Type B pancreatic cell (in vitro differentiated cells): ENCODE data around the gene PCSK6. TPM values are rescaled to one million over a fixed set of nuclear protein-coding genes. Genes with fewer than 3 reads are reported as not detected.

Experiments
- DNase-seq: peaks from one replicate; pipeline ENCODE4 v3.0.0; 2021; ENCODE audit warnings: mixed read lengths; ENCODE audit not compliant: unreplicated experiment; ENCODE audit errors: extremely low spot score
- H3K27ac Mint-ChIP-seq: 2 replicates; pipeline ENCODE4 v1.8.0; 2021; ENCODE audit warnings: mild to moderate bottlenecking, mixed read lengths
- H3K27me3 Mint-ChIP-seq: 2 replicates; pipeline ENCODE4 v1.8.0; 2021; ENCODE audit warnings: mixed read lengths
- H3K36me3 Mint-ChIP-seq: 2 replicates; pipeline ENCODE4 v1.8.0; 2021; ENCODE audit warnings: mixed read lengths
- H3K4me1 Mint-ChIP-seq: one replicate; pipeline ENCODE4 v1.8.0; 2021; ENCODE audit warnings: mixed read lengths; ENCODE audit not compliant: unreplicated experiment
- H3K4me3 Mint-ChIP-seq: 2 replicates; pipeline ENCODE4 v1.8.0; 2021; ENCODE audit warnings: mild to moderate bottlenecking, mixed read lengths
- H3K9me3 Mint-ChIP-seq: 2 replicates; pipeline ENCODE4 v1.8.0; 2021; ENCODE audit warnings: mixed read lengths
- CTCF ChIP-seq: fragments of 200-600 bp; sonication (generic); conservative IDR thresholded peaks from 2 replicates; pipeline ENCODE4 v1.5.0; 2021; ENCODE audit warnings: antibody characterized with exemption, mild to moderate bottlenecking
- total RNA-seq: library from RNA; stranded (reverse); gene quantifications from 2 replicates; pipeline ENCODE4 v1.2.1, GENCODE V29; 2021; ENCODE audit warnings: low replicate concordance

Gene PCSK6
- total RNA-seq, 1 donor from 2014 or later, result 5.4 TPM

GRCh38 chr15:101413239-101413638 is 76.3 kb downstream of the PCSK6 start:
- Mint-ChIP-seq H3K36me3 (no peaks in the 10 kb centered on the region), H3K27me3 (no peaks in the 10 kb centered on the region), H3K9me3 (peaks cover 10% of the 10 kb centered on the region), H3K27ac (no peak overlapping the region), H3K4me1 (no peaks in the 10 kb centered on the region), H3K4me3 (no peak overlapping the region)
- peak; percentile 61 for TF ChIP-seq CTCF
- no peak for DNase-seq

DNA sequence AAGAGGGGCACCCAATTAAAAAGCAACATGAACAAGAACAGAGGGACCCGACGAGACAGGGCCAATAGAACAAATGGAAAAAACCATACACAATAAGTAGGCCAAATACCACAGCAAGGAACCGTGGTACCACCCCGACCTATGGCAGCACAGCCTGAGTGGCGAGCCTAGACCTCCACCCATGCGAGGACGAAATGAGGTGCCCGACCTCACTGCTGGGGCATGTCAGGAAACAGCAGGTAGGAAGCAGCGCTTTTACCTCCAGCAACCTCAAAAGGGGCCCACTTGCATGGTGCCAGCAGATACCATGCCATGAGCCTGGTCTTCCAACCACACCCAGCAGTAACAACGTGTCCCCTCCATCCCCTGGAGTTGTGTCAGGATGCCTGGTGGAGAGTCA is 77.9 kb downstream of the PCSK6 start:
- no peak for TF ChIP-seq CTCF
- no peak for DNase-seq

DNA sequence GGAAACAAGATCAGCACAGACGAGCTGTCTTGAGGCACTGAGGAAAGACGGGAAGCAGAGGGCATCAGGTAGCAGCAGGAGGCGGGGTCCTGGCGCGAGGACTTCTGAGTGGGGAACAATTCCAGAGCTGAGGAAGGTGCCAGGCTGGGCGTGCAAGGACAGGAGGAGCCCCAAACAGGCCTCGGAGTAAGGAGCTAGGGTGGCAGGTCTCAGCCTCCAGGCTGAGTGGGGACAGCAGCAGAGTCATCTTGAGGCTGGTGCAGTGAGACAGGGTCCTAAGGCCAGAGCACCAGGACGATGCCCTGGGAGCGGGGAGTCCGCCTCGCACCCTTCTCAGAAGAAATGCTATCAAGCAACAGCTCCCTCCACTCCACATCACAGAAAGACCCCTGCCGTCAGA is 78.4 kb downstream of the PCSK6 start:
- DNase-seq, result no peak
- peaks cover 2% of the 10 kb centered on the region for H3K27me3 Mint-ChIP-seq
- H3K4me3 Mint-ChIP-seq, result no peak overlapping the region
- peaks cover 5% of the 10 kb centered on the region for H3K9me3 Mint-ChIP-seq
- H3K4me1 Mint-ChIP-seq, result peaks cover 5% of the 10 kb centered on the region
- TF ChIP-seq CTCF, result no peak
- no peak overlapping the region for H3K27ac Mint-ChIP-seq
- no peaks in the 10 kb centered on the region for H3K36me3 Mint-ChIP-seq

More for the DNA sequence above, 77.9 kb downstream of the PCSK6 start:
- Mint-ChIP-seq H3K36me3 (no peaks in the 10 kb centered on the region), H3K4me3 (no peak overlapping the region), H3K27ac (no peak overlapping the region), H3K4me1 (peaks cover under 1% of the 10 kb centered on the region), H3K9me3 (peaks cover 6% of the 10 kb centered on the region), H3K27me3 (no peaks in the 10 kb centered on the region)

- H3K9me3 Mint-ChIP-seq, result peaks cover under 1% of the 10 kb centered on the region
- H3K27me3 Mint-ChIP-seq, result peaks cover 4% of the 10 kb centered on the region
- no peak overlapping the region for H3K27ac Mint-ChIP-seq
- no peaks in the 10 kb centered on the region for H3K36me3 Mint-ChIP-seq
- no peak overlapping the region for H3K4me3 Mint-ChIP-seq
- peaks cover 10% of the 10 kb centered on the region for H3K4me1 Mint-ChIP-seq
- DNase-seq, result no peak
- no peak for TF ChIP-seq CTCF
Observed at GRCh38 chr15:101410612-101411011, 78.9 kb downstream of the PCSK6 start.

DNA sequence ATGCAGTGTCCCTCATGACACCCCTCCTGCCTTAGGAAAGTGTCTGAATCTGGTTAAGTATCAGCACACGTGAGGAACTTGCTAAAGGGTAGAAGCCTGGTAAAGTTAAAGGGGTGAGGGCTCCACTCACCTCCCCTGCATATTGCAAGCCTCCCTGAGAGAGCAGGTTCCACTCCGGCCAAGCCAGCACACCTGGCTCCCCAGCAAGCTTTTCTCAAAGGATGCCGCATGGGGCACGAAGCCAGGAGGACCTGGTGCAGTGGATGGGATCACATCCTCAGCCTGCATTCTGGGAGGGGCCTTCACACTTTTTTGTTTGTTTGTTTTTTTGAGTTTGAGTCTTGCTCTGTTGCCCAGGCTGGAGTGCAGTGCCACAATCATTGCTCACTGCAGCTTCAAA is 79.9 kb downstream of the PCSK6 start:
- H3K9me3 Mint-ChIP-seq, result no peaks in the 10 kb centered on the region
- no peaks in the 10 kb centered on the region for H3K36me3 Mint-ChIP-seq

More for the DNA sequence above, 79.9 kb downstream of the PCSK6 start:
- Mint-ChIP-seq H3K27me3 (peaks cover 4% of the 10 kb centered on the region), H3K4me3 (no peak overlapping the region), H3K27ac (no peak overlapping the region), H3K4me1 (peaks cover 16% of the 10 kb centered on the region)
- no peak for TF ChIP-seq CTCF
- no peak for DNase-seq
